GM19463 (cell line): ENCODE results near the gene SPHK2.

Experiments
- ATAC-seq: cut with Tn5 transposase; IDR thresholded peaks from one replicate; pipeline ENCODE4 v1.9.1; 2021; ENCODE audit warnings: mild to moderate bottlenecking, moderate library complexity; ENCODE audit not compliant: unreplicated experiment

Gene SPHK2

DNA sequence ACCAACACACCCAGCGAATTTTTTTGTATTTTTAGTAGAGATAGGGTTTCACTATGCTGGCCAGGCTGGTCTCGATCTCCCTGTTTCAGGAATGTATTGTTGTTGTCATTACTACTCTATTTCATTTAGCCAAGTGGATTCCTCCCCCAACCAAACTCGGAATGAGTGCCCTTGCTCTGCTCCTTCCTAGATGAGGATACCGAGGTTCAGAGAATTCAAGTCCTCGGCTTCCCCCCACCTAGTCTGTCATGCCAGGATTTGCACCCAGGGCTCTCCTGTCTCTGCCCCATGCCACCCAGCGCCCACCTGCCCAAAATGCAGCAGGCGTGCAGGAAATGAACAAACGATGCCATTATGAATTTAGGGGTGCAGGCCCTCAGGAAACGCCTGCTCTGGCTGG is 16.3 kb upstream of the SPHK2 start:
- ATAC-seq, result no peak

DNA sequence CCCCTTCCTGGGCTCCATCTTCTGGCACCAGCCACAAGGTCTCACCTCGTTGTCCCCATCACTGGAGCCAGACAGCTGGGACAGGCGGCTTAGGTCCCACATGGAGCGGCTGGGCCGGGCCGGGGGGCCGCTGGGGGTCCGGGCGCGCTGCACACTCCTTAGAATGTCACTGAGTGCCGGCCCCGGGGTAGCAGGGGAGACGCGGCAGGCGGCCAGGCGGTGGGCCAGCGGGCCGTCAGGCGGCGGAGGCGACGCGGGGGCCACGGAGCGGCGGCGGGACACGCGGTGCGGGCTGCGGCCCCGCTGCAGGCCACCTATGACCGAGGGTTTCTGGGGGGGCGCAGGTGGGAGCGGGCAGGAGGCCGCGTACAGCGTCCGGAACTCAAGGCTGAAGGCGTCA is 15.9 kb upstream of the SPHK2 start:
- ATAC-seq, result no peak

DNA sequence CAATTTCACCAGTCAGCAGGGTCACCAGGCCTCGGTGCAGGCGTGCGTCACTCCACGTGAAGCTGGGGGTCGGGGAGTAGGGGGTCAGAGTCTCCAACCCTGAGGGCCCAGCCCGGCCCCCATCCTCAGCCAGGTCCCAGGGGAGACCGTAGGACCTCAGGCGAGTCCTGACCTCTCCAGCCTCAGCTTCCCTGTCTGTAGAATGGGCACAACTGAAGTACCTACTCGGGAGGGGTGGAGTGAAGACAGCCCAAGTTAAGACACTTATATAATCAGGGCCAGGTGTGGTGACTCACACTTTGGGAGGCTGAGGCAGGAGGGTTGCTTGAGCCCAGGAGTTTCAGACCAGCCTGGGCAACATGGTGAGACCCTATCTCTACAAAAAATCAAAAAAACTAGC is 15.5 kb upstream of the SPHK2 start:
- ATAC-seq, result no peak

DNA sequence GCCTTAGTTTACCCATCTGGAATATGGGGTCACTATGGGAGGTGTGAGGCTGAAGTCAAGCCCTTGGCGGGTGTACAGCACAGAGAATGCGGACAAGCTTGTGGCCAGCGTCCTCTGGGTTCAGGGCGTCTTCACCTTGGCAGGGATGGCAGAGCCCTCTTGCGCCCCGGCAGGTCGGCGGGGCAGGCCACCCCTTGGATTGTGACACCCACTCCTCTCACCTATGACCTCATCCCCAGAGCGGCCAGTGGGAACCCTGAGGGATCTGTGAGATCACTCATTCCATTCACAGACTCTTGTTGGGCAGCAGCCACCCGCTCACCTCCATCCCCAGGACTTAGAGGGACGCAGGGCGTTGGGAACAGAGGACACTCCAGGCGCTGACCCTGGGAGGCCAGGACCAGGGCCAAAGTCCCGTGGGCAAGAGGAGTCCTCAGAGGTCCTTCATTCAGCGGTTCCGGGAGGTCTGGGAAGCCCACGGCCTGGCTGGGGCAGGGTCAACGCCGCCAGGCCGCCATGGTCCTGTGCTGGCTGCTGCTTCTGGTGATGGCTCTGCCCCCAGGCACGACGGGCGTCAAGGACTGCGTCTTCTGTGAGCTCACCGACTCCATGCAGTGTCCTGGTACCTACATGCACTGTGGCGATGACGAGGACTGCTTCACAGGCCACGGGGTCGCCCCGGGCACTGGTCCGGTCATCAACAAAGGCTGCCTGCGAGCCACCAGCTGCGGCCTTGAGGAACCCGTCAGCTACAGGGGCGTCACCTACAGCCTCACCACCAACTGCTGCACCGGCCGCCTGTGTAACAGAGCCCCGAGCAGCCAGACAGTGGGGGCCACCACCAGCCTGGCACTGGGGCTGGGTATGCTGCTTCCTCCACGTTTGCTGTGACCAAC is 12.6 kb upstream of the SPHK2 start, which contains the start of gene SPACA4:
SPACA4 (plus strand) TSS at position 280 of the 896 bp plus-strand sequence; CDS start at position 517, 237 bp downstream.
- no peak for ATAC-seq

DNA sequence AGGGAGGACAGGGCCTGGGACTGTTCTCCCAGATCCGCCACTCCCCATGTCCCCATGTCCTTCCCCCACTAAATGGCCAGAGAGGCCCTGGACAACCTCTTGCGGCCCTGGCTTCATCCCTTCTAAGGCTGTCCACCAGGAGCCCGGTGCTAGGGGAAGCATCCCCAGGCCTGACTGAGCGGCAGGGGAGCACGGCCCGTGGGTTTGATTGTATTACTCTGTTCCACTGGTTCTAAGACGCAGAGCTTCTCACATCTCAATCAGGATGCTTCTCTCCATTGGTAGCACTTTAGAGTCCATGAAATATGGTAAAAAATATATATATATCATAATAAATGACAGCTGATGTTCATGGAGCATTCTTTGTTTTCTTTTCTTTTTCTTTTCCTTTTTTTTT is 11.9 kb upstream of the SPHK2 start:
- ATAC-seq, result no peak

DNA sequence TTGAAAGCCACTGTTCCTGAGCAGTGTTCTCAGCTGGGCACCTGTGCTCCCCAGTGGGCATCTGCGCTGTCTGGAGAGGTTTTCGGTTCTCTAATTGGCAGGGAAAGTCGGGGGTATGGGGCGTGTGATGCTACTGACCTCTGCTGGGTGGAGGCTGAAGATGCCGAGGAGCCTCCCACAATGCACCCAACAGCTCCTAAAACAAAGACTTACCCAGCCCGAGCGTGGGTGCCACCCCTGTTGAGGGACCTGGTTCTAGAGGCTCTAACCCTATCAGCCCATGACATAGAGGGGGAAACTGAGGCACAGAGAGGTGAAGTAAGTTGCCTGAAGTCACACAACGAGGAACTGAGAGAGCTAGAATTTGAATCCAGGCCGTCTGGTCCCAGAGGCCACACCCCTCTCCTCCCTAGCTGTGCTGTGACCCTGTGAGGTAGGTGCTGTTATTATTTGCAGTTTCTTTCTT is 10.5 kb upstream of the SPHK2 start:
- no peak for ATAC-seq

DNA sequence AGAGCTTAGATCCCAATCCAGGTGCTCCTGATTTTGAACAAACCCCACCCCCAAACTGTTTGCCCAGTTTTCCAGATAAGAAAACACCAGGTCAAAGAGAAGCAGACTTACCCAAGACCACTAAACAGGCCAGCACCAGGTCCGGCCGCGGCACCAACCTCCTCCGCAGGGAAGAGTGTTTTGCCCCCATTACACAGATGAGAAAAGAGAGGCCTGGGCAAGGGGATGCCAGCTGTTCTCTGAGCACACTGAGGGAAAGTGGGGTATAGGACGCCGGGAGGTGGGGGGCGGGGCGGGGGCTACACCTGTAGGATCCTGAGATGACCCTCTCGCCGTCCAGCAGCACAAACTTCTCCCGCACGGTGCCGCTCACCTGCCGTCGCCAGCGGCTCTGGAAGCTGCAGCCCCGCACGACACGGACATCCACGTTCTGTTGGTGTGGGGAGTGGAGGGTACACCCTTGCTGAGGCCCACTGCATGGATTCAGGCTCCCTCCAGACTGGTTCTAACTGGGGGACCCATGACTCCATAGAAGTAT is 9.7 kb upstream of the SPHK2 start:
- no peak for ATAC-seq

DNA sequence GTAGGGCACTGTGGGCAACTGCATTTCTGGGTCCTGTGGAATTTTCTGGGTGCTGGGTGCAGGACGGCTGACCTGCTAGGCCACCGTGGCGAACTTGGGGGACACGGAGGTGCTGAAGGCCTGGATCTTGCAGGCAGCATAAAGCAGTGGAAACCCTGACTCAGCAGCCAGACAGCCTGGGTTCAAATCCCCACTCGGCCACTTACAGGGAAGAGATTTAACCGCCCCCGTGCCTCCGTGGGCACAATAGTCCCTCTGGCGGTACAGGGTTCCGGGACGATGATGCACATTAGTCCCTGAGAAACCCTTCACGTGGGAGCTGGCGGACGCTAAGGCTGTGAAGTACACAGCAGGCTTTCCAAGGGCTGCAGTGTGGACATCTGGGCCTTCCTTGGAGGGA is 7.4 kb upstream of the SPHK2 start:
- ATAC-seq, result no peak

DNA sequence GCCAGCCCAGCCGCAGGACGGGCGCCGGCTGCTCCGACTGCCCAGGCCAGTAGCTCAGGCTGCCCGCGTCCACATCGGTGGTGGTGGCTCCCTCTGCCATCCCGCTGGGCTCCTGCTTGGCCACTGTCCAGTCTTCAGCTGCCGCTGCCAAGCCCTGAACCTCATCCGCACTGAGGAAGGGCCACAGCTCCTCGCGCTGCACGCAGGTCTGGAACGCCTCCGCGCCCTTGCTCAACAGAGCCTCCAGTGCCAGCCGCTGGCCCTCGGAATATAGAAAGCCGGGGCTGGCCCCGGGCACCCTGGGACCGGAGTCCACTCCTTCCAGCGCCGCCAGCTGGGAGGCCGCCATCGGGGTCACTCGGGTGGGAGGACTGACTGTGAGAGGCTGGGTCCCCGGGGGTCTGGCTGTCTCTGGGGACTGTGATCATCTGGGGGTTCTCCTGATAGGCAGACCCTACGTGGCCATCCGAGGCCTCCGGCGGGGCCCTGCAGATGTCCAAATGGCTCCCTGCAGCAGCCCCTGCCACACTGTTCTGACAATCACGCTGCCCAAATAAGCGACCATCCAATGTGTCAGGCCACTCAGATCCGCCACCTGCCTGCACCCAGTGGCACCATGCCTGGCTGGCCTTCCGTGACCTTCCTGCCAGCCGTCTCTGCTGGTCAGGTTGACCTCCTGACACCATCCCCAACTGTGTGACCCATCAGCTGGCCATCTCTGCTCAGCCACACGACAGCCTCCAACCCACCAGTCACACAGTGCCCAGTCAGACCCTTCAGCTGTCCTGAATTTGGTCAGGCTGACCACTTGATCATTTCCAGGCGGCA is 6.1 kb upstream of the SPHK2 start:
- ATAC-seq, result no peak

DNA sequence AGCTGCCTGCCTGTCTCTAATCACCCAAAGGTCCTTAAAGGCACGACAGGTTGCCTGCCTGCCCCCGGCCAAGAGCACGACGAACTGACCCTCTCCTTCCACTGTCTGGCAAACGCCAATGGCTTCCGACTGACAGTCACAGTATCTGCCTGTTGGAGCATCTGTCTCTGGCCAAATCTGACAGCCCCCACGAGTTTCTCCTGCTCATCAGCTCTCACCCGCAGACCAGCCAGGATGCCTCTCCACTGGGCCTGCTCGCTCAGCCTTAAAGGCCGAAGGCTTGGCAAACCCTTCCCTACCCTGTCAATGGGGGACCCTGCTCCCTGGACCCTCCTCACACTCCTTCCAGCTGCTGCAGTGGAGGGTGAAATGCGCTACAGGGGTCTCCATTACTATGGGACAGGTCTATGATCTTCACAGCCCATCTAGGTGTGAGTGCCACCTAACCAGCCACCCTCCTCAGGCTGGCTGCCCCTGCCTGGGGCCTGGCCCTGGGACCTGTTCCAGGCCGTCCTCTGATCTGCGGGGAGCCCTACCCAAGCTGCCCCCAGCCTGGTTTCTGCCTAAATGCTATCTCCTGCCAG is 5.4 kb upstream of the SPHK2 start:
- ATAC-seq, result no peak

DNA sequence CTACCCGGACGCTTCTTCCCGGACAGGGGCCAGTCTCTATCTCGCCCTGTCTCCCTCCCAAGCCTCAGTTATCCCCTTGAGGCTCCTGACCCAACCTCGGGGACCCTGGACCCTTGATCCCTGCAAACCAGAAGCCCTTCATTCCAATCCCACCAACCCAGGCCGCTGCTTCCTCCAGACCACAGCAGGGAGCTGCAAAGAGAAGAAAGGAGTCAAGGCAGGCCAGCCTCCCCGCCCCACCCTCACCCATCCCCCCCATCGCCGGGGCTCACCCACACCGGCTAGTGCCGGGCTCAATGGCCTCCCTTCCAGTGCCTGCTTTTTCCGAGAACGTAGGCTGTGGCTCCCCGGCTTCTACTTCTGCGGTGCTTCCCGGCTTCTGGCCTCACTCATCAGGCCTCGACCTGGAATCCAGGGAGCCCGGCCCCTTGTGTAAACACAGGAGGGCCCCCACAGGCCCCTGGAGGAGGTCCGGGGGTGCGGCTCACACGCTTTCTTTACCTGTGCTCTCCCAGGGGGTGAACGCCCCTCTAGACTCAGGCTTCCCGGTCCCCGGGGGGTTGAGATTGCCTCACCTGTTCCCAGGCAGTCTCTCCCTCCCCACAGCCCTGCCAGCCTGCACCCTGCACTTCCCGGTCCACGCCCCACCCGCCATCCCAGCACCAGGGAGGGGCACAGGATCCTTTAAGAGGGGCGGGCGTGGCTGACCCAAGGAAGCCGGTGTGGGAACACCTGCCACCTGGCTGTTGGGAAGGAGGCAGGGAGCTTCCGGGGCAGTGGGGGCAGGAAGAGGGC is 4.7 kb upstream of the SPHK2 start, which contains the start of gene FAM83E:
FAM83E (minus strand) TSS at position 641 of the 795 bp plus-strand sequence. CDS start 1,704 bp downstream, outside the sequence.
- ATAC-seq, result no peak

DNA sequence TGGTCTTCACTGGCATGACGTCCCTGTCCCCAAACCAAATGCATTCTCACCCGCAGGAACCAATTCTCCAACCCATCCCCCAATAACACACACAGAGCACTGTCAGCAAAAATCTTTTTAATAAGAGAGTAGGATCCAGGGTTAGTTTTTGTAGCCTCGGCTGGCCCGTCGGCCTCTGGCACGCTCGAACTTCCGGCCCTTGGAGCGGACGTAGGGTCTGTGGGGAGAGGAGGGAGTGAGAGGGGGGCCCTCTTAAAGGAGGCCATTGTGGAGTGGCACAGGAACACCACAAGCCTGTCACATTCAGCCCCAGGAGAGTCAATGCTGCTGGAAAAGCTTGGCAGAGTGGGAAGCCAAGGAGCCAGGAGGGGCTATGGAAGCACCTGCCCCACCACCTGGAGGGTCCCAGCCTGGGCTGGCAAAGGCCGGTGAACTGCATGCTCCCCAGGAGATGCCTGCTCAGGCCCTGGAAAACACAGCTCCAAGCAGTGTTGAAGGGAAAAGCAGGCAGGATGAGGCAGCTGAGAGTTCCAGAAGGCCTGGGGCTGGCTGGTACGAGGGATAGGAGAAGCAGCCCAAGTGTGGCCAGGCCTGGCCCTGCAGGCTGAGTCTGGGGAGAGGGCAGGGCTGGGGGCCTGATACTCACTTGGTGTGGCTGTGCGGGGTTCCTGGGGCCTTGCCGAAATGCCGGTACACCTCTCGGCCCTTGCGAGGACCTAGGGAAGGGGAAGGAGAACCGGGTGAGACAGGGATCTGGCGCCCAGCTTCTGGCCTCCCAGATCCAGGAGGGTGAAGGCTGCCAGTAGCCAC is 3.9 kb upstream of the SPHK2 start:
- no peak for ATAC-seq

DNA sequence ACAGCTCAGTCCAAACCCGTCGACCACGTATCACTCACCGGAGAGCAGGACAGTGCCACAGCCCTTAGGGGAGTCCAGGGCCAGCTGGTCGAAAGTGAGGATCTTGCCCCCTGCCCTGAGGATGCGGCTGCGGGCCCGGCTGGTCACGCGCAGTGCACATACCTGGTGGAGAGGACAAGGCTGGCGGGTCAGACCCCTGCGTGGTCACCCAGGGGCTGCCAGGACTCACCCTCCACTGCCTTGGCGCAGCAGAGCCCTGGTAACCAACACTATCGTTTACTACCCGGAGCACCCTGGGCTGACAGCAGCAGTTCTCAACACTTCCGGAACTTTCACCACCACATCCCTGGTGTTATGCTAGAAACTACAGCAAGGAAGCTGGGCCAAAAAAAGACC is 3.3 kb upstream of the SPHK2 start:
- ATAC-seq, result no peak

DNA sequence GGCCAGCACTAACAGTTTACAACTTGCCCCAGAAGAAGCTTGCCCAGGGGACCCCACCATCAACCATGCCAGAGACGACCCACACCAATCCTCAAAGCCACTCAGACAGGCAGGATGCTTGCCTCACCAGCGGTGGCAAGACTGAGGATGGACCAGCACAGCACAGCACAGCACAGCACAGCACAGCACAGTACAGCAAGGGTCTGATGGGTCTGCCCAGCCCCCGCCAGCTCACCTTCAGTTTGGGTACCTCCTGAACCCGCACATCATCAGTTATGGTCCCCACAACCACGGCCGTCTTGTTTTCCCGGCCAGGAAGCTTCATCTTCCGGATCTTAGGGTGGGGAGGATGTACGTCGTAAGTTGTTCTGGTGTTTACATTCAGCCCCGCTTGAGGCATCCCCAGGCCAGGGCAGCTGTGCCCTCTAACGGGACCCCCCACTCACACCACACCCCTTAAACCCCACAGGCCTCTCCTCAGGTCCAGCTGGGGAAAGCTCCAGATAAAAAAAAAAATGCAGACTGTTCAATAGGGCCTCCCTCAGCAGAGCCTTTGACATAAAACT is 2.7 kb upstream of the SPHK2 start:
- ATAC-seq, result no peak

DNA sequence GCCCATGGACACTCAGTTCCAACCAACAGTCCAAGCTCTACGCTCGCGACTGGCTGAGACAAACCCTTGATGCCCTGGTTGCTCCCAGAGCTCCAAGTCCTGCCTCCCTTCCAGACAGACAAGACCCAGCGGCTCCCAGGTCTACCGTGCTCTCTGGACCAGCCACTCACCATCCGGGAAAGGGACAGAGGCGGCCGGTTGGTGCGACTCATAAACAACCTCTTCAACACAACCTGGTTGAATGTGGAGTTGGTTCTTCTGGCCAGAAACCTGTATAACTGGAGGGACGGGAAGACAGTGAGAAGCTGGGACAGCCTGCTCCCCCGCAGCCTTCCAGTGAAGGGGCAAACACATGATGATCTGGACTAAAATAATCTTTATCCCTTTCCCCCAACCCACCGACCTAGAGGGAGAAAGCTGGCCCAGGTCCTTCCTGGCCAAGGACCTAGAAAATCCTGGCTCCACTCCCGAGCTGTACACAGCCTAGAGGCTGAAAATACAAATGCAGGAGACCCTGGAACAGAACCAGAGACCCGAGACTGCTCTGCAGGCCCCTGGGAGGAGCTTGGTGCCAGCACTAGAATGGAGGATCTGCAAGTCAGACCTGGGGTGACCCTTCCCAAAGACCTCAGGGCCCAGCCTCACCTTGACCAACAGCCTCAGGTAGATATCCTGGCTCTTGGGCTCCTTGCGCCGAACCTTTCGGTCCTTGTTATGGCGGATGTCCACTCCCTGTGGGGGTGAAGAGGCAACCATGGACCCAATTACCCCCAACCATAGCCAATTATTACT is 2.0 kb upstream of the SPHK2 start:
- no peak for ATAC-seq

DNA sequence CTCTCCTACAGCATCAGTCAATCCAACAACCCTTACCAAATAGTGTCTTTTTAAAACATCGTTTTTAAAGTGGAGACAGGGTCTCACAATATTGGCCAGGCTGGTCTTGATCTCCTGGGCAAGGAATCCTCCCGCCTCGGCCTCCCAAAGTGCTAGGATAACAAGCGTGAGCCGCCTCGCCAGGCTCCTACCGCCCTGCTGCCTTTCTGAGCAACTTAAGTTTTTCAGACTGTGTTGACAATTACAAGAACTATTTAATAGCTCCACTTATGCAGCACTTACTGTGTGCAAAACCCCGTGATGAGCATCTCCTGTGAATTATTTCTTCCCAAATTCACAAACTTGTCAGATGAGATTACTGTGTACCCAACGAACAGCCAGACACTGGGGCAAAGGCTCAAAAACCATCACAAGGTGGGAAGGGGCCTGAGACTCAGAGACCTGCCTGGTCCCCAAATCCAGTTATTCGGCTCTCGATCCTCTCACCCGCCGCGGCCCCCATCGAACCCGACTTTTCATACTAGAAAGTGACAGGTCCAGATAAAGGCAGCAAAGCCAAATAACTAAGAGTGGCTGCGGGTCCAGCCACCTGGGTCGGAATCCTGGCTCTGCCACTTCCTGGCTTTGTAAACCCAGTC is 909 bp upstream of the SPHK2 start:
- ATAC-seq, result no peak

DNA sequence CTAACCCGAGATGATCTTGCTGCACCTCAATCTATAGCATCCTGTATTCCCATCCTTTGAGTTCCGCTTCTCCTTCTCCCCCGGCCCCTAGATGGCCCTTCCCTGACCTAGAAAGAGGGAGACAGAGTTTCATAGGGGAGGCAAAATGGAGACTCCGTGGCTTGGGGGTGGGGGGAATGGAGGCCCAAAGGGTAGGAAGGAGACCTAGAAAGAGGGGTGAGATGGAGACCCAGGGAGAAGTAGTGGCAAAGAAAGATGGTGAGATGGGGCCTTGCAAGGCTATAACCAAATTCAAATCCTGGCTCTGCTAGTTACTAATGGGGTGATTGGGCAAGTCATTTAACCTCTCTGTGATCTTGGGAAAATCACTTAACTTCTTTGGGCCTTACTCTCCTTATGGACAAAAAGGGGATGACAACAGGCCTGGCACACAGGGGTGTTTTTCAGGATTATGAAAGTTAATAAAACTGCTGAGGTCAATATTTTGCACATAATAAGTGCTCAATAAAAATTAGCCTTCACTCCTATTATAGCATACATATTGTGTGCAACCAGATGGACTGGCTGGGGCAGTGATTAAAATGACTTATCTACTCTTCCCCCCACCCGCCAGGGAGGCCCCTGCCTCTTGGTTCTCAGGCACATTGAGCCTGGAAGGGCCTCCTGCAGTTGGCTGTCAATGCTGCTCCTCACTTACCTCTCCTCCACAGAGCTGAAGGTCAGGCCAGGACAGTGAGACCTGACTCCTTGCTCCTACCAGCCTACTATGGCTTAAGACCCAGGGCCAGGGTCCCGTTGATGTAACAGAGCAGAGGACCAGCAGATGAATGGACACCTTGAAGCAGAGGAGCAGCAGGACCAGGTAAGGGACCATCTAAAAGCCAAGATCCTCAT is 633 bp downstream of the SPHK2 start:
- no peak for ATAC-seq
